ENCODE data around the gene TMEM200B. TPM values are rescaled to one million over a fixed set of nuclear protein-coding genes. Genes with fewer than 3 reads are reported as not detected.
"Not testable (repeated sequence)": the region's sequence is repeated elsewhere in the genome, so short reads cannot be mapped to it uniquely, and the experiment has no call there.

TMEM200B gene
- total RNA-seq, 2 experiments from 2014 or later: 0.90 to 0.99 TPM

- no peak for DNase-seq
- no peaks in the 10 kb centered on the region for H3K9me3 Mint-ChIP-seq
- peaks cover 10% of the 10 kb centered on the region for H3K36me3 Mint-ChIP-seq
- H3K27ac Mint-ChIP-seq: no peak overlapping the region
- H3K4me1 Mint-ChIP-seq: peaks cover 9% of the 10 kb centered on the region
- no peaks in the 10 kb centered on the region for H3K27me3 Mint-ChIP-seq
- H3K4me3 Mint-ChIP-seq: no peak overlapping the region
Measured at GRCh38 chr1:29099286-29099685, 24.4 kb downstream of the TMEM200B start.

- H3K9me3 Mint-ChIP-seq: no peaks in the 10 kb centered on the region
- DNase-seq: no peak
- no peak overlapping the region for H3K4me3 Mint-ChIP-seq
- peak overlapping the region; percentile 35 for H3K27ac Mint-ChIP-seq
- H3K36me3 Mint-ChIP-seq: peaks cover 29% of the 10 kb centered on the region
- H3K4me1 Mint-ChIP-seq: peaks cover 13% of the 10 kb centered on the region
- no peaks in the 10 kb centered on the region for H3K27me3 Mint-ChIP-seq
Measured at GRCh38 chr1:29096231-29096886, 27.3 kb downstream of the TMEM200B start.

- DNase-seq: no peak
- no peaks in the 10 kb centered on the region for H3K27me3 Mint-ChIP-seq
- peaks cover 13% of the 10 kb centered on the region for H3K4me1 Mint-ChIP-seq
- peaks cover 37% of the 10 kb centered on the region for H3K36me3 Mint-ChIP-seq
- no peaks in the 10 kb centered on the region for H3K9me3 Mint-ChIP-seq
- H3K4me3 Mint-ChIP-seq: no peak overlapping the region
- H3K27ac Mint-ChIP-seq: no peak overlapping the region
Measured at GRCh38 chr1:29094954-29095353, 28.7 kb downstream of the TMEM200B start.

GRCh38 chr1:29094433-29094832 is 29.3 kb downstream of the TMEM200B start:
- Mint-ChIP-seq H3K4me3 (no peak overlapping the region), H3K9me3 (no peaks in the 10 kb centered on the region), H3K27ac (no peak overlapping the region), H3K27me3 (no peaks in the 10 kb centered on the region), H3K36me3 (peaks cover 34% of the 10 kb centered on the region), H3K4me1 (peaks cover 13% of the 10 kb centered on the region)
- DNase-seq: no peak

- H3K9me3 Mint-ChIP-seq, H3K27me3 Mint-ChIP-seq, DNase-seq, H3K4me3 Mint-ChIP-seq, H3K27ac Mint-ChIP-seq: not testable (repeated sequence)
- Mint-ChIP-seq H3K4me1 (peaks cover 13% of the 10 kb centered on the region), H3K36me3 (peaks cover 32% of the 10 kb centered on the region)
Measured at GRCh38 chr1:29092704-29093103, 31.0 kb downstream of the TMEM200B start.

GRCh38 chr1:29090937-29091618 is 32.6 kb downstream of the TMEM200B start:
- Mint-ChIP-seq H3K36me3 (peaks cover 32% of the 10 kb centered on the region), H3K27ac (no peak overlapping the region), H3K27me3 (no peaks in the 10 kb centered on the region), H3K9me3 (no peaks in the 10 kb centered on the region), H3K4me3 (no peak overlapping the region), H3K4me1 (peaks cover 6% of the 10 kb centered on the region)
- no peak for DNase-seq

GRCh38 chr1:29084196-29084521 is 39.5 kb downstream of the TMEM200B start:
- no peaks in the 10 kb centered on the region for H3K9me3 Mint-ChIP-seq
- no peaks in the 10 kb centered on the region for H3K36me3 Mint-ChIP-seq
- no peaks in the 10 kb centered on the region for H3K27me3 Mint-ChIP-seq
- H3K4me3 Mint-ChIP-seq: no peak overlapping the region
- H3K4me1 Mint-ChIP-seq: peaks cover 14% of the 10 kb centered on the region
- H3K27ac Mint-ChIP-seq: no peak overlapping the region
- no peak for DNase-seq

GRCh38 chr1:29083317-29084195 is 40.1 kb downstream of the TMEM200B start:
- H3K9me3 Mint-ChIP-seq: no peaks in the 10 kb centered on the region
- H3K4me3 Mint-ChIP-seq: no peak overlapping the region
- H3K36me3 Mint-ChIP-seq: no peaks in the 10 kb centered on the region
- H3K27ac Mint-ChIP-seq: no peak overlapping the region
- no peaks in the 10 kb centered on the region for H3K27me3 Mint-ChIP-seq
- DNase-seq: no peak
- peaks cover 14% of the 10 kb centered on the region for H3K4me1 Mint-ChIP-seq

GRCh38 chr1:29082519-29082918 is 41.2 kb downstream of the TMEM200B start:
- Mint-ChIP-seq H3K27me3 (no peaks in the 10 kb centered on the region), H3K4me1 (peaks cover 14% of the 10 kb centered on the region), H3K4me3 (no peak overlapping the region), H3K9me3 (no peaks in the 10 kb centered on the region), H3K27ac (no peak overlapping the region), H3K36me3 (no peaks in the 10 kb centered on the region)
- no peak for DNase-seq

- H3K27me3 Mint-ChIP-seq: no peaks in the 10 kb centered on the region
- DNase-seq: no peak
- no peaks in the 10 kb centered on the region for H3K36me3 Mint-ChIP-seq
- H3K27ac Mint-ChIP-seq: no peak overlapping the region
- H3K4me3 Mint-ChIP-seq: no peak overlapping the region
- H3K4me1 Mint-ChIP-seq: peaks cover 14% of the 10 kb centered on the region
- H3K9me3 Mint-ChIP-seq: no peaks in the 10 kb centered on the region
Measured at GRCh38 chr1:29081201-29081600, 42.5 kb downstream of the TMEM200B start.

GRCh38 chr1:29079916-29080629 is 43.6 kb downstream of the TMEM200B start:
- H3K36me3 Mint-ChIP-seq, H3K4me3 Mint-ChIP-seq, DNase-seq, H3K27ac Mint-ChIP-seq, H3K9me3 Mint-ChIP-seq, H3K27me3 Mint-ChIP-seq: not testable (repeated sequence)
- H3K4me1 Mint-ChIP-seq: peaks cover 14% of the 10 kb centered on the region

GRCh38 chr1:29077155-29077554 is 46.5 kb downstream of the TMEM200B start:
- no peak overlapping the region for H3K4me3 Mint-ChIP-seq
- peaks cover 6% of the 10 kb centered on the region for H3K4me1 Mint-ChIP-seq
- H3K27ac Mint-ChIP-seq: no peak overlapping the region
- no peak for DNase-seq
- no peaks in the 10 kb centered on the region for H3K27me3 Mint-ChIP-seq
- peaks cover 3% of the 10 kb centered on the region for H3K36me3 Mint-ChIP-seq
- no peaks in the 10 kb centered on the region for H3K9me3 Mint-ChIP-seq
